Germinal center (tissue), 1 donor: ENCODE data around the gene USP13.
"Not testable (repeated sequence)": the region's sequence is repeated elsewhere in the genome, so short reads cannot be mapped to it uniquely, and the experiment has no call there.

Source experiments
- DNase-seq: peaks from one replicate; pipeline ENCODE4 v3.0.0; 2012; ENCODE audit warnings: mixed read lengths, low spot score

Gene USP13

GRCh38 chr3:179655236-179655635 lies 2.4 kb downstream of the USP13 start:
- no peak for DNase-seq

DNA sequence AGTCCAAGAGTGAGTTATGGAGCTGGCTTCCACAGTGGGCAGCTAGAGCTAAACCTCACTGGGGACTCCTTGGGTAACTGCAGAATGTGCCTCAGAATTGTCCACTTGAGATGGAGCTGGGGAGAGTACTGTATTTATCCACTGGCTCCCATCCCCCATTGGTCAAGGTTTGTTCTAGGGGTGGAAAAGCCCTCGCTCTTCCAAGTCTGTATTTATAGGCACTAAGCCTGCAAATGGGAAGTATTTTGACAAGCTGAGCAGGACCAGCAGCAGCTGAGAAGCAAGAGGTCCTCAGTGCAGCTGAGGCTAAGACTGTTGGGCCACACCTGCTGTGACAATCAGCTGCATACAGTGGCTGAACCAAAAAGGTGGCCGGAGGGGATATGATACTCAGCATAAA lies 5.8 kb downstream of the USP13 start:
- no peak for DNase-seq

DNA sequence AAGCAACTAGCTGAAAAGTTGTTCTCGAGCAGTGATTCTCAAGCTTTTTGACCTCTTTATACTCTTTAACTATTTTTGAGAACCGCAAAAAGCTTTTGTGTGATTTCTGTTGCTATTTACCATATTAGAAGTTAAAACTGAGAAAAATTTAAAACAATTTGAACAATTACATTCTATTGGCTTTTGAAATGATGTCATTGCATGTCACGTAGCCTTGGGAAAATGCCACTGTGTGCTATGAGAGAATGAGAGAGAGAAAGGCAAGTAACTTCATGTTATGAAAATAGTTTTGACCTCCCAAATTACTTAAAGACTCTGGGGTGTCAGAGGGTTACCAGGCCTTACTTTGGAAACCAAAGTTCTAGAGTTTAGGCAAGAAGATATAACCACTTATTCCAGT lies 8.0 kb downstream of the USP13 start:
- DNase-seq = no peak

- DNase-seq = no peak
Measured at GRCh38 chr3:179661777-179662176, 8.9 kb downstream of the USP13 start.

DNA sequence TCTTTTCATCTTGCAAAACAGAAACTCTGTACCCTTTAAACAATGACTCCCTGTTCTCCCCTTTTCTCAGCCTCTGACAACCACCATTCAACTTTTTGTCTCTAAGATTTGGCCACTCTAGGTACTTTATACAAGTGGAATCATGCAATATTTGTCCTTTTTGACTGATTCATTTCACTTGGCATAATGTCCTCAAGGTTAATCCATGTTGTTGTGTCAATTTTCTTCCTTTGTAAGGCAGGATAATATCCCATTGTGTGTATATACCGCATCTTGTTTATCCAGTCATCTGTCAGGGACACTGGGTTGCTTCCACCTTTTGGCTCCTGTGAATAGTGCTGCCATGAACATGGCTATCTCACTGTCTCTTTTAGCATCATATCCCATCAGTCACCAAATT lies 10.3 kb downstream of the USP13 start:
- no peak for DNase-seq

DNA sequence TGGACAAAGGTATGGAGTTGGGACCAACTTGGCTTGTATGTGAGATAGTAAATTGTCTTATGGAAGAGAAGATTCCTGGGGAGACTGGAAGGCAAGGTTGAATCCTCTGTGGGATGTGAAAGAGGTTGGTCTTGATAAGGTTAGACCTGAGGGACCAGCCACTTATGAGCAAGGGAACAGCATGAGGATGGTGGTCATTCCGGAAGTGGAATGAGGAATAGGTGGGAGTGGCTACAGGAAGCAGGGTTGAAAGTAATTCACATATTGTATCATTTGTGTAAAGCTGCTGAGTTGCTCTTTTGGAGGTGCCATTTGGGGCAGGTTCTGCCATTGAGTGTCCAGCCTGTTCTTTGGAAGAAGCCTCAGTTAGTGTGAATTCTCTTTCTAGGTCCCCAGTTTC lies 13.2 kb downstream of the USP13 start:
- no peak for DNase-seq

DNA sequence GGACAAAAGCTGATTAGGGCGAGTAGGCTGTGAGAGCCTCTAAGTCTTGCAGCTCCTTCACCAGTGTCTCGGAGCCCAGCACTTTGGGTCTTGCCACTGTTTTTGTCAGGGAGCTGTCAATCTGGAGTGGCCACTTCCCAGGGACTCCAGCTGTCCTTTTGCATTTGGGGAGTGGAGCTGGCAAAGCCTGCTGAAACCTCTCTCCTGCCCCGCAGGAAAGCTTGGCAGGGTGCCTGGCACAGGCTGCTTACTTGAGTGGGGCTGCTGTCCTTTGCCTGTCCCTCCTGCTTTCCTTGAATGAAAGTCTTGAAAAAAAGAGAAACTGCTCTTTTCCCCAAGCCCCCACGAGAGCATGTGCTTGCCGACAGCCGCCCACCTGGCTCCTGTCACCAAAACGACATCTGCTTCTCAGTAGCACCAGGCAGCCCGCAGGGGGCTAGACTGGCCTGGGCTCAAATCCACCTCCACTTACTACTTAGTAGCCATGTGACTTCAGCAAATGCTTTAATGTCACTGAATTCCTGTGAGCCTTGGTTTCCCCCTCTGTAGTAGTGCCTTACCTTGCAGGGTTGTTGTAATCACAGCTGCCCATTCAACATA lies 13.7 kb downstream of the USP13 start:
- DNase-seq = no peak

DNA sequence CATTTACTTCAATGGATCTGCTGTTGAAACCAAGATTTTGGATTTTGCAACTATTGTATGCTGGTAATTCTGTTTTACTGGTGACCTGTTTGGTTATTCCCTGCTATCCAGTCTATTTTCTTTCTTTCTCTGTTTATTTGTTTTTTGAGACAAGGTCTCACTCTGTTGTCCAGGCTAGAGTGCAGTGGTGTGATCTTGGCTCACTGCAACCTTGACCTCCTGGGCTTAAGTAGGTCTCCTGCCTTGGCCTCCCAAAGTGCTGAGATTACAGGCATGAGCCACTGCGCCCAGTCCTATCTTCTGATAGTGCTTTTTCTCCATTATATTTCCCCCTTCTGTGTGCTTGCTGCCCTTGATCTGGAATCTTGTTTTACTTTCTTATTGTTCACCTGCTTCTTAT lies 15.6 kb downstream of the USP13 start:
- DNase-seq = no peak

DNA sequence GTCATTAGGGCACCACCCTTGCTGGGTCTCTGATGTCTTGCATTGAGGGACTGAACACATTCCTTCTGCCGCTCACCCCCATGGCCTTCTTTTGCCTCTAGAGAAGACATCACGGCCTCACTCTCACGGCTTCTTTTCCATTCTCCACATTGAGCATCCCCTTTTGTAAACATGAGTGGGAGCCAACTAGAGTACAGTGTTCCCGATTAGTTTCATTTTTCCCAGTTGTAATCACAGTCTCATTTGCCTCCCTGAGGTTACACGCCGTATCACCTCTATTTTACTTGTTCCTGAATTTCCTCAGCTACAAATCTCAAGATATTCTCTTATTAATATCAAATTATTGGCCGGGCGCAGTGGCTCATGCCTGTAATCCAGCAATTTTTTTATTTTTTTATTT lies 17.5 kb downstream of the USP13 start:
- no peak for DNase-seq

- no peak for DNase-seq
Measured at GRCh38 chr3:179671309-179671708, 18.5 kb downstream of the USP13 start.

DNA sequence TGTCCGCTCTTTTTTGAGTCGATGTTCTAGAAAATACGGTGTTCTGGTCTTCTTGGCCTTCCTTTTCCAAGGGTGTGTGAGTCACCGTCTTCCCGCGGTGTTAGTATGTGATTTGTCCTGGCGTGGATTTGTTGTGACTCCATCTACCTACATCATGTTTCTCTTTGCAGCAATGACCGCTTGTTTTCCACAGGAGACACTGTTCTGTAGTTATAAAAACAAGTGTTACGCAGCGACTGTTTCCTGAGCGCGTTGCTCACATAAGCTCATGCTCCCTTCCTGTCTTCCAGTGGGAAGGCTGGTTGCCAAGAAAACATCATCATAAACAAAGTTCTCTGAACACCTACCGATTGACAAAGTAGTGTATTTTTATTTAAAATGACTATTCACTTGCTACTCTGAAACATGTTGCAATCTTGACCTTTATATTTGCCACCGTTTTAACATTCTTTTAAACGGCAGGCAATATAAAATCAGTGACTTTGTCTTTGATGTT lies 19.0 kb downstream of the USP13 start:
- no peak for DNase-seq

- no peak for DNase-seq
Measured at GRCh38 chr3:179672918-179673317, 20.1 kb downstream of the USP13 start.

- DNase-seq = no peak
Measured at GRCh38 chr3:179673523-179673922, 20.7 kb downstream of the USP13 start.

DNA sequence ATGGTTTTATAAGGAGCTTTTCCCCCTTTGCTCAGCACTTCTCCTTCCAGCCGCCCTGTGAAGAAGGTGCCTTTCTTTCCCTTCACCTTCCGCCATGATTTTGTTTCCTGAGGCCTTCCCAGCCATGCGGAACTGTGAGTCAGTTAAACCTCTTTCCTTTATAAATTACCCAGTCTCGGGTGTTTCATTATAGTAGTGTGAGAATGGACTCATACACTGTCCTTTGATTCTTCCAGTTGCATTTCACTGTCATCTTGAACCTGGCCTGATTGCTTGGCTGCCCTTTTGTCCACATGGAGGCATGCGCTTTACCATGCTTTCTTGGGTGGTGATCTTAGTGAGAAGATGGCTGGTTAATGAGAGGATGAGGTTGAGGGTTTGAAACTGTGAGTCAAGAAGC lies 23.2 kb downstream of the USP13 start:
- DNase-seq = no peak

DNA sequence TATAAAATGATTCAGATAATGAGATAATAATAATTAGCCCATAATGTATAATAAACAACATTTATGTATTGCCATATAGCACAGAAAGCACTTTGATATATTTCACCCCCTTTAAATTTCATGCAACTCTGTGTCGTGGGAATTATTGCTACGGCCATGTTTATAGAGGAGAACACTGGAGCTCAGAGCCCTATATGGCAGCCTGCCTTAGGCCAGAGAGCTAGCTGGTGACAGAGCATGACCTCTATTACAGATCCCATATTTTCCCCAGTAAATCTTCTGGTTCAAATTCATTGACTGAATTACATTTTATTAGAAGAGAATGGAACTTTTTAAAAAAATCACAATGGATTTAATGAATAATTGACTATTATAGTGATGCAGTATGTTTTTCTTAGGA lies 25.0 kb downstream of the USP13 start:
- no peak for DNase-seq

DNA sequence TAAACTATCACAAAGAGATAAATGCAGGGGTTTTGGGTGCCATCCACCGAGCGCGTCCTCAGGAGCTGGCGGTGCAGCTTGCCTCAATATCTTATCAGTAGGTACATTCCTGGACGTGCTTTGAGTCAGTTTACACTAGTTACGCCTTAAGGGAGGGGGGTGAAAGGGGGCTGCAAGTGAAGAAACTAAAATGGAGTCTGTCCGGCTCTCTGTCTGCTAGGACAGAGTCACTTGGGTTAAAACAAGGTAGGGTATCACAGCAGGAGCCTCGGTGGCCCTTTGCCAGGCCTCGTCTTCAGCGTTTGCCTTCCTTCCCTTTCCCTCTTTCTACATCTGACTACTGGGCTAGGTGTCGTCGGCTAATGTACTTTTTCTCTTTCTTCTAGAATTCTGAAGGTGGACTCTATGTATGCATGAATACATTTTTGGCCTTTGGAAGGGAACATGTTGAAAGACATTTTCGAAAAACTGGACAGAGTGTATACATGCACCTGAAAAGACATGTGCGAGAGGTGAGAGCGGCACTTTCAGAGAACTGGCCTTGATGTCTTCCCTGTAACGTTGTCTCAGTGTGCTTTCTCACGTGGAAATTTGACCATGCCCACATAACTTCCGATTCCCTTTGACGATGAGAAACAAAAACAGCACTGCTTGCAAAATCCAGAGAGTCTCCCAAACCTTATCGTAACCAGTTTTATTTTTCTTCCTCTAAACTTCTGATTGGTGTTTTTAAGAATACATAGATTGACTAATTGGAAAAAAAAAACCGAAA lies 28.8 kb downstream of the USP13 start:
- no peak for DNase-seq

- DNase-seq = no peak
Measured at GRCh38 chr3:179682426-179683080, 29.7 kb downstream of the USP13 start.

- not testable (repeated sequence) for DNase-seq
Measured at GRCh38 chr3:179683286-179683685, 30.4 kb downstream of the USP13 start.

GRCh38 chr3:179687967-179688535 lies 35.2 kb downstream of the USP13 start:
- no peak for DNase-seq

- DNase-seq = no peak
Measured at GRCh38 chr3:179688850-179689249, 36.0 kb downstream of the USP13 start.

GRCh38 chr3:179694731-179695130 lies 41.9 kb downstream of the USP13 start:
- no peak for DNase-seq

GRCh38 chr3:179695672-179696313 lies 43.0 kb downstream of the USP13 start:
- DNase-seq = no peak
